Stimulated activated CD4-positive, alpha-beta T cell treated with anti-CD3 and anti-CD28 coated beads, Interleukin-4, amount 100 ng/mL, for 24 hours (primary cell): ENCODE data around the gene EXOC3L2.
"Not testable (repeated sequence)": the region's sequence is repeated elsewhere in the genome, so short reads cannot be mapped to it uniquely, and the experiment has no call there.

Experiments
- DNase-seq: peaks from one replicate; pipeline ENCODE4 v3.0.0-alpha.2; 2020

The EXOC3L2 gene

DNA sequence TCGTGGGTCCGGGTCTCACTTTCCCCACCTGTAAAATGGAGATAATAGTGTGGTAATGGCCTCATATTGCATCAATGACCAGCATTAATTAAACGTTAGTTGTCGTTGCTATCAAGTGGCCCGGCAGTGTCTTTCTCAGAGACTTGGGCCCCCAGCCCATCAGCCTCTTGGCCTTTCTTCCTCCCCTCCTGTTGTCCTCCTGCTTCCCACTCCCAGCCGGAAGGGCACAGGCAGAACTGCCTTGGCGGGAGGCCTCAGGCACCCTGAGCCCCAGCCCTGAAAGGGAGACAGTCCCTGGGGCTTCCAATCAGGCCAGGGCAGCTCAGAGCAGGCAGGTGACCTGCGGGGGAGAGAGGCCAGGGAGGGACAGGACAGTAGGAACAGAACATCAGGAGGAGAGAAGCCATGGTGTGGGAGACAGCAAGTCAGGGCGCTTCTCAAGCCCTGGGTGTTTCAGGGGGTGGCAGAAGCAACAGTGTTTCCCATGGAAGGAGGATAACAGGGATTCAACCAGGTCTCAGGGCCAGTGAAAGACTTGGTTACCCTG, 10.5 kb upstream of the EXOC3L2 start:
- DNase-seq, result no peak

DNA sequence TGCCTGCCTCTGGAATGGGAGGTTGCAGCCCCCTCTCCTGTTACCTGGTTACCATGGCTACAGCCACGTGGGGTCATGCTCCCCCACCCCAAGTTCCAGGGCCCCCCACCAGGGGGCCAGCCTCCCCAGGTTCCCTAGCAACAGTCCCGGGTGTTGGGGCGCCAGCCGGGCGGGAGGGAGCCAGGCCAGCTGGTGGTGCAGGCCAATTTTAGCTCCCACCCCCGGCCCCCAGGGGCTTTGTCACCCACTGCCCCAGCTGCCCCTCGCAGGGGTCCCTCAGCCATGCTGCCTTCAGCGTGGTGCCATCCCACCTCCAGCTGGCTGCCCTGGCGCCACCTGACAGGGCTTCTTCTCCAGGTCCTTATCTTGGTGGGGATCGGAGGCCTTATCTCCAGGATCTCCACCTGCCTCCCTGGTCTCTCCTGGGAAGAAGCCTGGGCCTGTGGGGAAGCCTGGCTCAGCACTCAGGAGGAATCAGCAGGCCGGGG, 8.9 kb upstream of the EXOC3L2 start:
- DNase-seq, result no peak

DNA sequence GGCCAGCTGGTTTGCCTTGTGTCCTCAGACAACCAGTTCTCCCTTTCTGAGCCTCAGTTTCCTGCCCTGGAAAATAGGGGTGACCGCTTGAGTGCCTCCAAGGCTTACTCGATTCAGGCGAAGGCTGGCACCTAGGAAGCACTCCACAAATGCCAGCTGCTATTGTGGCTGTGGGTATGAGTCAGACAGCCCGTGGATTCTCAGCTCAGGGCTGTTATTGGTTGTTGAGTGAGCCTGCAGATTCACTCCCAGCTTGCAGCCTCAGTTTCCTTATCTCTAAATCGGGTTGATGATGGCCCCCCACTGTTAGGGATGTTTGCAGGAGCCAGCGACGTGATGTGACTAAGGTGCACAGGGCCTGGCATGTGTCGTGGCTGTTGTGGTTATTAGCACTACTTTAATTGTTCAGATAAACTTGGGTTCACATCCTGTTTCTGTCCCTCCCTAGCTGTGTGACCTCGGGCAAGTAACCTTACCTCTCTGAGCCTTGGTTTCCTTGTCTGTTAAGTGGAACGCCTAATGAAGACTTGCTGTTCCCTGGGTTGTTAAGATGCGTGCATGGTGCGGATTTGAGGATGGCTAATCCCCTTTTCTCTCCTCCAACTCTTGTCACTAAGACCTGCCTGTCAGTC, 8.3 kb upstream of the EXOC3L2 start:
- peak; percentile 9 for DNase-seq

DNA sequence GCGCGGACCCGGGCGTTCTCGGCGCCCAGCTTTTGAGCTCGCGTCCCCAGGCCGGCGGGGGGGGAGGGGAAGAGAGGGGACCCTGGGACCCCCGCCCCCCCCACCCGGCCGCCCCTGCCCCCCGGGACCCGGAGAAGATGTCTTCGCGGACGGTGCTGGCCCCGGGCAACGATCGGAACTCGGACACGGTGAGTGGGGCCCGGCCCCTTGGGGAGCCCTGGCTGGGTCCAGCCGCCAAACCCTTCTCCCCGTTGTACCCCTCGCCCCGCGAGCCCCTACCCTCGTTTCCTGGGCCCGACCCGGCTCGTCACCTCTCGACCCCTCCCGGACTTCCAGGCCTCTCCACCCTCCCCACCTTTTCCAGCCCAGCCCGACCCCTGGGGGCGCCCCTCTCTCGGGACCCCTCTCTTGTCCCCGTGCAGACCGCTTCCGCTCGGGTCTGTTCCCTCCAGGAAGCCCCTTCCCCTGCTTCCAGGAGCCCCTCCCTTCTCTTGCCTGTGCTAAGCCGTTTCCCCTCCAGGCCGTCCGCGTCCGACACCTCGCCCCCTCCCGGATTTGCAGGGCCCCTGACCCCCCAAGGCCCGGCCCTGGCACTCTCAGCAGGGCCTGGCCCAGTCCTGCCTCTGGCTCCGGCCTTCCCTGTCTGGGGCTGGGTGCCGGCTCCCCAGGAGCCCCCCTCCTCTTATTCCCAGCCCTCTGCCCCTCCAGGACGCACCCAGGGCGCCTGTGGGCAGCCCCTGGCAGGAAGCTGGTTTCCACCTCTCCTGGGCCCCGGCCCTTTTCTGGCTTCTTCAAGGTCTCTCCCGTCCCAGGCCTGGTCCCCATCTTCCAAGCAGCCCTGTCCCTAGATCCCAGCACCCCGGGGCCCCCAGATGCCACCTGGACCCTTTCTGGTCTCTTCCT, 6.5 kb upstream of the EXOC3L2 start:
- DNase-seq, result no peak

DNA sequence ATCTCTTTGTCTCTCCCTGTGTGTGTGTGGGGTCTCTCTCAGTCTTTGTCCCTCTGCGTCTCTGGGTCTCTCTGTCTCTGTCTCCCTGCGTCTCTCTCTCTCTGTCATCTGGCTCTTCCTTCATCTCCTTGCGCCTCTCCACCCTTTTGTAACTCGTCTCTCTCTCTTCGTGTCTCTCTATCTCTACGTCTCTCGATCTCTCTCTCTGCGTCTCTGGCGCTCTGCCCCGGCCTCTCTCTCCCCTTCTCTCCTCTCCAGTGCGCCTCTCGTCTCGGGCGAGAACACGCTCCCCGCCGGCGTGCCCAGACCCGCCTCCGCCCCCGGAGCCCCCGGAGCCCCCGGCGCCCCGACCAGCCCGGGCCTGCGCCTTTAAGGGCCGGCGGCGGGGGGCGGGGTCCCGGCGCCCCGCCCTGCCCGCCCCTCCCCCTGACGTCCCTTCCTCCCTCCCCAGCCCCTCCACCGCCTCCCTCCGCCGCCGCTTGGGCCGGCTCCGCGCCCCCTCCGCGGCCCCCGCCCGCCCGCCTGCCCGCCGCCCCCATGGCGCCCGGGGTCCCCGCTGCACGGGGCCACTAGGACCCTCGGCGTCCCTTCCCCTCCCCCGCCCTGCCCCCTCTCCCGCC, 5.7 kb upstream of the EXOC3L2 start, which contains the start of gene MARK4:
TSS of gene MARK4 (plus strand) at position 440 of the 620 bp plus-strand sequence. CDS start 318 bp downstream, outside the sequence.
- DNase-seq, result peak; percentile 49

DNA sequence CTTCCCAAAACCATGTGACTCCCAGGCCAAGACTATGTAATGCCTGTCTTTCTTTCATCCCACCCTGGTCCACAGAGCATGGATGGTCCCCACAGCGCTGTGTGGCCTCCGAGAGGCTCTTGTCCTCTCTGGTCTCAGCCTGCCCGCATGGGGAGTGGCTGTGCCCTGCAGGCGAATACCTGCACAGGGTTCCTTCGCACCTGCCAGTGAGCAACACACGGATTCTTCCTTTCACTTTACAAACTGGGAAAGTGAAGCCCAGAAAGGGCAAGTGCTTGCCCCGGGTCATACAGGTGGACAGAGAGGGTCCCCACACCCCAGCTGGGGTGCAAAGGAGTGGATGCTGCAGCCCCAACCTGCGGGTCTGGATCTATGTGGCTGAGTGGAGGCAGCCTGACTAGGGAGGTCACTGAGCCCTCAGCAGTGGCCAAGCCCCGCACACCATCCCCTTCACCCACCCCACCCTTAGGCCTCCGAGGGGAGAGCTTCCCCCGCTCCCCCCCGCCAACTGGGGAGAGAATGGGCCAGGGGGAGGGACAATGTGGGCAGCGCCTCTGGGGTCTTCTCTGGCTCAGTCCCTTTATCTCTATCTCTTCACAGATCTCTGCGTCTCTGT, 5.1 kb upstream of the EXOC3L2 start:
- DNase-seq, result no peak

DNA sequence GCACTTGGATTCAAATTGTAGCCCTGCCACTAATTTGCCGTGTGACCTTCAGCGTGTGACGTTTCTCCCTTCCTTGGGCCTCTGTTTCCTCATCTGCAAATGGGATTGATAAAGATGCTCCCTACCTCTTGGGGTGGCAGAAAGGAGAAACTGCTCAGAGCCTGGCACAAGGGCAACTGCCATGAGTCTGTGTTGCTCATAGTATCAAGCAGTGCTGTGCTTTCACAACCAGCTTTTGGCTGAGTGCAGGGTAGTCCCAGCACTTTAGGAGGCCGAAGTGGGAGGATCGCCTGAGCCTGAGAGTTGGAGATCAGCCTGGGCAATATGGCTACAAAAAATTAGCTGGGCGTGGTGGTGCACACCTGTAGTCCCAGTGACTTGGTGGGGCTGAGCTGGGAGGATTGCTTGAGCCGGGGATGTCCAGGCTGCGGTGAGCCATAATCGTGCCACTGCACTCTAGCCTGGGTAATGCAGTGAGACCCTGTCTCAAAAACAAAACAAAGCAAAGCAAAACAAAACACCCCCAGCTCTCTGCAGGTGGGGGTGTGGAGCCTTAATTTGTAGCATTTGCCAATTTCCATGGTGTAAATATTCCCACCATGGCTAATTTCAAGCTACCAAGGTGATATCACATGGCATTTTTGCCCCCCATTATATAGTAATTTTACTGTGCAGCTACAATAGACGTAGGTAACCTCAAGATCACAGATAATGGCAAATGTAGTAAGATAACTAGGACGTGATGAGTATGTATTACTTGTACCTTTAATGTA, 4.2 kb upstream of the EXOC3L2 start:
- DNase-seq, result no peak

DNA sequence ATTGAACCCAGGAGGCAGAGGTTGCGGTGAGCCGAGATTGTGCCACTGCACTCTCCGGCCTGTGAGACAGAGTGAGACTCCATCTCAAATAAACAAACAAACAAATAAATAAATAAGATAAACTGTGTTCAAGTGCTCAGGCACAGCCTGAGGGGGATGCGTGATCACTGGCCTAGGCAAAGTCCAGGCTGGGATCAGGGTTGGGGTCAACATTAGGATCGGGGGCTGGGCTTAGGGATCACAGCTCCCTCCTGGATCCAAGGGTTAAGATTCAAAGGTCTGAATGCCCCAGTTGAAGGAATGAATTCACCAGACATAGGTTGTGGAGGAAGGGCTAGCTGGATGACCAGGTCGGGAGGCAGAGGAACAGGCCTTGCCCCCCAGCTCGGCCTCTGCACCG, 1.9 kb upstream of the EXOC3L2 start:
- no peak for DNase-seq

DNA sequence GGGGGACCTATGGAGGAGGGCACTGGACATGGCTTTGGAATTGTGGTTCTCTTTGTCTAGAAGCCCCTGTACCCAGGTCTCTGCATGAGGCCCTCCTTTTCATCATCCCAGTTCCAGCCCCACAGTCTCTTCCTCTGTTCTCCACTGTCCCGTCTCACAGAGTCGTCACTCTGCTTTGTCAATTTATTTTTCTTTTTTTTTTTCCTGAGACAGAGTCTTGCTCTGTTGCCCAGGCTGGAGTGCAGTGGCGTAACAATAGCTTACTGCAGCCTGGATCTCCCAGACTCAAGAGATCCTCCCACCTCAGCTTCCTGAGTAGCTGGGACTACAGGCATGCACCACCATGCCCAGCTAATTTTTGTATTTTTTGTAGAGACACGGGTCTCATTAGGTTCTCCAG, 619 bp upstream of the EXOC3L2 start:
- no peak for DNase-seq

DNA sequence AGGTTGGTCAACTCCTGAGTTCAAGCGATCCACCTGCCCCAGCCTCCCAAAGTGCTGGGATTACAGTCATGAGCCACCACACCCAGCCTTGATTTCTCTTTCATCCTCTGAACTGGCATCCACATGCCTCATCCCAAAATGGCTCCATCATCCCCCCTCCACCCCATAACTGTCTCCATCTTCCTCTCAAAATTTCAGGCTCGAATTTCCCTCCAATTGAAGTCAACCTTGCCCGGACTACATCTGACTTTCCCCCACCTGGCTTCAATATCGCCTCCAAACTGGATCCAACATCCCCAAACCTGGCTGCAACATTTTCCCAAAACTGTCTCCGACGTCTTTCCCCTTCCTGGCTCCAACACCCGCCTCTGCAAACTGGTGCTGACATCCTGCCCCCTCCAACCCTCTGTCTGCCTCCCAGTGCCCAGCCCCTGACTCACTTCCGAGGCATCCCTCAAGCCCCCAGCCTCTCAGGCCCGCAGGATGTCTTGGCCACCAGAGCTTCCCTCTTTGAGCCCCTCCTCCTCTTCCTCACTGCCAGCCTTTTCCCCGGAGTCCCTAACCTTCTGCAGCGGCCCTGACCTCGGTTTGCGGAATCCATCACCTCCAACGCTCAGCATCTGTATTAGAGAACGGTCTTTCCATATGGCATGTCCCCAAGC, 943 bp downstream of the EXOC3L2 start:
- DNase-seq, result no peak

DNA sequence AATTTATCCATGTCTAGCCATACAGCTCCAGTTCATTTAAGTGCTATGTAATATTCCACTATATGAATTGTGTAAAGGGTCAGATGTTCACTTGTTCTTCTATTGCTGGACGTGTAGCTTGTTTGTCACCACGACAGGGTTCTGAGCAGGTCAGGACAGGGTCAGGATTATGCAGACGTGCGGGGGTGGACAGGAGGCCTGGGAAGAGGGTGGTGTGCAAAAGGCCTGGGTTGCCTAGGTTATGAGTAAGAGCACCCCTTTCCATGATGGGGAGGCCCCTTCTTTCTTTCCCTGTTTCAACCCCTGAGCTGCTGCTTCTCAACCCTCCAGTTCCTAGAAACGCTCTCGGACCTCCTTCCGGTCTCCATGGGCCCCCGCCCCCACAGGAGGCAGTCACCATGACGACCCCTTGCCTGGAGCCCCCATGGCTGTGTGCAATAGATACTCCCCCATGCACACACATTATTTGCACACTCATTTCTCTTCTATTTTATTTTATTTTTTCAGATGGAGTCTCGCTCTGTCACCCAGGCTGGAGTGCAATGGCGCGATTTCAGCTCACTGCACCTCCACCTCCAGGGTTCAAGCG, 2.0 kb downstream of the EXOC3L2 start:
- DNase-seq, result no peak

DNA sequence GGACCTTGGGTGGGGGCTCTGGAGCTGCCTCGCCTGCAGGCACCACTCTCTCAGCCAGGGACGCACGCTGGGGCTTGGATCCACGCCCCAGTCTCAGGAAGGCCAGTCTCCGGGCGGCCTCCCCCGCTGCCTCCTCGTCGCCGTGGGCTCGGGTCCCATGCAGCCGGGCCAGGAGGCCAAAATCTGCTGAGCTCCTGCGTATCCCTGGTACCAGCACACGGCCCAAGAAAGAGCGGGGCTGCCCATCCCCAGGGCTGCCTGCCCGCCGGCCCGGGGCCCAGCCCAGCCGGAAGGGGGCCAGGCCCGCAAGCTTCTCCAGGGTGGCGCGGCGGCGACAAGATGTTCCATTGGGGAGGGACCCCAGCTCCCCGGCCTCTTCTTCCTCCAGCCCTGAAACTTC, 6.7 kb downstream of the EXOC3L2 start:
- DNase-seq, result no peak

DNA sequence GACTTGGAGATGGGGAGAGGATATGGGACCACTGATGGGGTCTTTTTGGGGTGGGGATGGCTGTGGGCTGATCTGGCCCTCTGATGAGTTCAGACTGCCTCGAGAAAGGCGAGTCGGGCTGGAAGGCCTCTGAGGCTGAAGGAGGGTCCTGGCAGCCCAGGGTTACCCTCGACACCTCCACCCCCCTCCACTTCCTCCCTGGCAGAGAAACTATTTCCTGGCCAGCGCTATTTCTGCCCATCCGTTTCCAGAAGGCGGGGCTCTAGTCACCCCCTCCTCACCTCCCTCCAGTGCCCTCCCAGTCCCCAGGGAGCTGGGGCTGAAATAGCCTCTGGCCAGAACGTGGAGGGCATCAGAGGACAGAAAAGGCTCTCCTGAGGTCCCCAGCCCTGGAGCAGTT, 9.7 kb downstream of the EXOC3L2 start:
- no peak for DNase-seq

DNA sequence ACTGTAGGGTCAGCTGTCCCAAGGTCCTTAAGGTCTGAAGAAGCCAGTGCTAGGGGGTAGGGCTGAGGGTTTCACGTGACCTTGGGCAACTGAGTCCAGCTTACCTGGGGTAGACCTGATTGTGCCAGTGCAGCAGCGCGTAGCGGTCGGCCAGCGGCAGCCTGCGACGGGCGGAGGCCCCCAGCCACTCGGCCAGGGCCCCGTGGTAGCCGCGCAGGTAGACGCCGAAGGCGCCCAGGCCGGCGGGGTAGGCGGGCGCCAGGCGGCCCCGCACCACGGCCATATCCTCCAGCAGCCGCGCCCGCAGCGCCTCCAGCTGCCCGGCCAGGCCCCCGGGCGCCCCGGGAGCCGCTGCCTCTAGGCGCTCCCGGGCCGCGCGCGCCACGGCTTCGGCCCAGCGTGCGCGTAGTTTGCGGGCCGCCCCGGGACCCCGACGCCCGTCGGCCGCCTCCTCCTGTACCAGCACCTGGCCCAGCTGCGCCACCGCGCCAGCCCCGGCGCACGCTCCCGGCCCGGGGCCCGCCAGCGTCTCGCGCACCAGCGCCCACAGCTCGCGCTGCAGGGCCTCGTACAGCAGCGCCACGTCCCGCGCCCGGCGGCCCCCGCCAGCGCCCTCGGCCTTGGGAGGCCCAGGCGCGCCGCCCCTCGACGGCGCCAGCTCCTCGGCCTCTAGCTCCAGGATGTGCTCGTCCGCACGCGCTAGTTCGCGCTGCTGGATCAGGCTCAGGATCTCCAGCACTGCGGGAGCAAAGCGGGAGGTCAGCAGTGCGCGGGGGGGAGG, 10.9 kb downstream of the EXOC3L2 start:
- DNase-seq, result no peak

DNA sequence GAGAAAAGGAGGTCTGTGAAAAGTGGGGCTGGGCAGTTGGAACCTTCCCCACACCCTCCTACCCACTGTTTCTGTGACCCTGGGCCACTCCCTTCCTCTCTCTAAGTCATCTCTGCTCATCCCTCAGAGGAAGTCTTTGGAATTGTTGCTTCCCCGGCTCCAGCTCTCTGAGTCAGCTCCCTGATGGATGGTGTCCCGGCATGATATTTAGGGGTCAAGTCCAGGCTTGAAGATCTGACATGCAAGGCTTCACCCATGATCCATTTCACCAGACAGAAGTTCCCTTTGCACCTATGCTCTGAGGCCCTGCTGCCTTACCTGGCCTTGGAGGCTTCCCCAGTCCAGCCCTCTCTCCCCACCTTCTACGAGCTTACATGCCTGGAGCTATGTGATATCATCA, 13.3 kb downstream of the EXOC3L2 start:
- no peak for DNase-seq

DNA sequence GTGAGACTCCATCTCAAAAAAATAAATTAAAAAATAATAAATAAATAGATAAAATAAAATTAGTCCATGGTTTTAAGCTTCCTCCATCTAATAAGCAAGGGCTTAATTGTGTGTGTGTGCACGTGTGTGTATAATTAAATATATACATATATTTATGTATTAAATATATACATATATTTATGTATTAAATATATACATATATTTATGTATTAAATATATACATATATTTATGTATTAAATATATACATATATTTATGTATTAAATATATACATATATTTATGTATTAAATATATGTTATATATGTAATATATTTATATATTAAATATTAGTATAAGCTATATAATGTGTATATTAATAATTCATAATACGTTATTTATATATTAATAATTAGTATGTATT, 16.2 kb downstream of the EXOC3L2 start:
- DNase-seq, result not testable (repeated sequence)

DNA sequence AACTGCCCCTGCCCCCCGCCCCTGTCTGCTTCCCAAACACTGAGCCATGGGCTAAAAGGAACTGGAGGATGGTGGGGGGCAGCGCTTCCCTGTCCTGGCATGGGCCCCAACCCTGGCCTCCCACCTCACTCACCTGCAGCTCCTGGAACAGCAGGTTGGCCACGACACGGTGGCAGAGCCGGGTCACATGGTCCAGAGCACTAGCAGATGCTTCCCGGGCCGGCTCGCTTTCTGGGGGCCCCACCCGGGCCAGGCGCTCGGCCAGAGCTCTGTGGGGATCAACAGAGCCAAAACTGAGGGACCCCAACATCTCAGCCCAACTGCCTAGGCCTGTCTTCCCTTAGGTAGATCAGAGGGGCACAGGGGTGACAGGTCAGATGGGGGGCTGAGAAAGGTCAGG, 20.6 kb downstream of the EXOC3L2 start:
- no peak for DNase-seq

DNA sequence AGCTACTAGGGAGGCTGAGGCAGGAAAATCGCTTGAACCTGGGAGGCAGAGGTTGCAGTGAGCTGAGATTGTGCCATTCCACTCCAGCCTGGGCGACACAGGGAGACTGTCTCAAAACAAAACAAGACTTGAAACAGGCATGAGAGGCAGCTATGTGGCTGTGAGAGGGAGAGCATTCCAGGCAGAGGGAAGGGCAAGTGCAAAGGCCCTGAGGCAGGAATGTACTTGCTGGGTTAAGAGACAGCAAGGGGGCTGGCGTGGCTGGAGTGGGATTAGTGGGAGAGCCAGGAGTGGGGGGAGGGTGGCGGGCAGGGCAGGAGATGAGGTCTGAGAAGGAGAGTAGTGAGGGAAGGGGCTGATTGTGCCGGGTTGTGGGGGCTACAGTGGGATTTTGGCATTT, 21.3 kb downstream of the EXOC3L2 start:
- DNase-seq, result no peak

DNA sequence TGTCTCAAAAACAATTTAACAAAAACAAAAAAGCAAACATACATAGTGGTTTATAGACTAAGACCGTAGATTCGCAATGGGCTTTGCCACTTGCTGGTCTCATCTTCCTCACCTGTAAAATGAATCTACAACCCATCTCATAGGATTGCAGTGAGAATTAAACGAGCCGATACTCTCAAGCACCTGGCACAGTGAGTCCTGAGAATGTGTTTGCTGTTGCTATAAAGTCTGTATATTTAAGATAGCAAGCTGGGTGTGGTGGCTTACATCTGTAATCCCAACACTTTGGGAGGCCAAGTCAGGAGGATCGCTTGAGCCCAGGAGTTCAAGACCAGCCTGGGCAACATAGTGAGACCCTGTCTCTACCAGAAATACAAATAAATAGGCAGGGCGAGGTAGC, 22.5 kb downstream of the EXOC3L2 start:
- DNase-seq, result no peak
